ENCODE results near the gene PLBD2.

DNA sequence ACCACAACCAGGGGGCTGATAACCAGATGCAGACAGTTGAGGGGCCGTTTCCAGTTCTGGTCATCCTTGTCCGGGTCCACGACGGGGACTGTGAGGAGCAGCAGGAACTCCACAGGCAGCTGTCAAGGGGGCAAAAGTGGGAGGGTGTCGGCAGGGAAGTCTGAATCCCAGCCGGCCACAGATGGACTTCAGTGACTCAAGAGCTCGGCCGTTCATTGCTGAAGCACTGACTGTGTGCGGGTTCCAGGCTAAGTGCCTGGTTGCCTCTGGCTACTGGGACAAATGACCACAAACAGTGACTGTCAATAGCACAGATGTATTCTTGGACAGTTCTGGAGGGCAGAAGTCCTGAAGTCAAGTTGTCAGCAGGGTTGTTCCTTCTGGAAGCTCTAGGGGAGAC is 43.0 kb upstream of the PLBD2 start:
- TF ChIP-seq TAF1 (IDR thresholded peaks at IDR 0.05; ENCODE audit: borderline replicate concordance, insufficient read depth, low read length) (no peak), POLR2AphosphoS5 (IDR thresholded peaks at IDR 0.05; ENCODE audit: low read depth, low read length) (no peak)
